Sigmoid colon (tissue), 7 donors: Measurements from ENCODE around the gene JAZF1. TPM values are rescaled to one million over a fixed set of nuclear protein-coding genes. Genes with fewer than 3 reads are reported as not detected.
A peak's percentile ranks its signal among the peaks of the same experiment; 100 is the strongest.

Source experiments
- DNase-seq: peaks from one replicate; pipeline ENCODE4 v3.0.0-alpha.2; 2019
- H3K27ac ChIP-seq, 4 donors: fragments of 200-600 bp; sonication (generic); one replicate each; pipeline ENCODE4 v1.5.1; 2016 to 2019; ENCODE audit warnings: mild to moderate bottlenecking in 1 of 4
- H3K27me3 ChIP-seq, 3 donors: fragments of 200-600 bp; sonication (generic); one replicate each; pipeline ENCODE4 v1.5.1; 2019; ENCODE audit warnings: mild to moderate bottlenecking in 1 of 3
- H3K36me3 ChIP-seq, 4 donors: fragments of 200-600 bp; sonication (generic); one replicate each; pipeline ENCODE4 v1.5.1; 2016 to 2019
- H3K4me1 ChIP-seq, 4 donors: fragments of 200-600 bp; sonication (generic); one replicate each; pipeline ENCODE4 v1.5.1; 2017 to 2019
- H3K4me3 ChIP-seq, 4 donors: fragments of 200-600 bp; sonication (generic); one replicate each; pipeline ENCODE4 v1.5.1; 2017 to 2019; ENCODE audit warnings: mild to moderate bottlenecking in 2 of 4, moderate library complexity in 1 of 4
- H3K9me3 ChIP-seq, 4 donors: fragments of 200-600 bp in 3 of 4; sonication (generic) in 3 of 4; one replicate each; pipeline versions ENCODE4 v1.5.1 to v1.6.1; 2013 to 2019
- CTCF ChIP-seq, 4 experiments: fragments of 450-650 bp in 3 of 4; fragments of 200-600 bp in 1 of 4; IDR thresholded peaks; one replicate each; pipeline ENCODE4 v1.5.1; 2016 to 2019; ENCODE audit warnings: antibody characterized with exemption in 4 of 4, mild to moderate bottlenecking in 3 of 4, moderate library complexity in 2 of 4
- EP300 ChIP-seq, 4 donors: sonication (generic); formaldehyde crosslinking; IDR thresholded peaks; one replicate each; pipeline ENCODE4 v1.6.1; 2017; ENCODE audit warnings: antibody characterized with exemption in 4 of 4
- POLR2A ChIP-seq, 2 donors: fragments of 450-650 bp; IDR thresholded peaks; one replicate each; pipeline ENCODE4 v1.6.1; 2016; ENCODE audit warnings: antibody characterized with exemption in 2 of 2, mild to moderate bottlenecking in 2 of 2, moderate library complexity in 2 of 2
- POLR2AphosphoS5 ChIP-seq, 4 donors: sonication (generic); formaldehyde crosslinking; IDR thresholded peaks; one replicate each; pipeline ENCODE4 v1.6.1; 2017; ENCODE audit warnings: antibody characterized with exemption in 4 of 4
- WGBS, 2 donors: extraction: QIAGEN DNeasy Blood & Tissue Kit; methylation state at CpG; one replicate each; pipeline ENCODE4 v1.1.7; 2013; 5-methylcytosine and 5-hydroxymethylcytosine counted together
- intact Hi-C: fragments of 100-400 bp; cut with DNase I; formaldehyde crosslinking; loops from one replicate; pipeline ENCODE4 v1.15.1; 2023
- polyA plus RNA-seq, 3 donors: library from polyadenylated mRNA; stranded (reverse); fragments of 200-250 nt; gene quantifications; one replicate each; pipeline ENCODE4 v1.2.3, GENCODE V29; 2013
- total RNA-seq, 4 donors: library from RNA; depleted of rRNA; stranded (reverse); fragments of >200 nt; gene quantifications; one replicate each; pipeline ENCODE4 v1.1.0, GENCODE V29; 2016
- donor health status: healthy with polysubstance abuse.
- donor health status: Bipolar disorder and iron deficiency.
- donor health status: healthy.

JAZF1 gene
- total and polyA plus RNA-seq, 7 donors: 4.2 to 59.6 (median 46.4) TPM

DNA sequence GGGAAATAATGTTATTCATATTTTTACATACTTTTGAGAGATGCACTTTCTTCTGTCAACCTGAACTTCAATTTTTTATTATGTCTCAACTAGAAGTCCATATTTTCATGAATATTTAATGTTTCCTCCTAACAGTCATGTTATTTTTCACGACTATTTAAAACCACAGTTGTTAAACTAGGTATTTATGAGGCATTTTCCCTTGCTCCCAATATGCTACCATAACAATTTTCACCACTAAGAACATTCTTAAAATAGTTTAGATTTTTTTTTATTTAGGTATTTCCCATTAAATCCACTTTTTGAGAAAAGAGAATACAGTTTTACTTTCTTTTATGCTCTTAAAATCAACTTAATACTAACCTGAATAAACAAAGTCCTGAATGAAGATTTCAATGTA, 89.4 kb downstream of the JAZF1 start:
- 67 to 69% methylated on average over 1 of the region's 1 CpG for WGBS, 2 donors
- DNase-seq: no peak
- no peak for TF ChIP-seq POLR2A (IDR thresholded peaks at IDR 0.05)
- no peak for TF ChIP-seq POLR2AphosphoS5 (IDR thresholded peaks at IDR 0.05)
- no peaks in the 10 kb centered on the region for H3K36me3 ChIP-seq
- no peaks in the 10 kb centered on the region for H3K27me3 ChIP-seq
- H3K4me3 ChIP-seq: no peak overlapping the region
- H3K4me1 ChIP-seq: peaks cover 0 to 60% (median 41%) of the 10 kb centered on the region in 4 donors
- intact Hi-C loops: loop anchor here (5.0 to 10.0 kb wide), 3 partner anchors 316 to 894 kb away; no protein-coding TSS in a partner anchor
- H3K27ac ChIP-seq: no peak overlapping the region
- no peaks in the 10 kb centered on the region for H3K9me3 ChIP-seq

- Histone ChIP-seq H3K36me3 (no peaks in the 10 kb centered on the region), H3K4me1 (peaks cover 0 to 65% (median 37%) of the 10 kb centered on the region in 4 donors), H3K4me3 (no peak overlapping the region), H3K27me3 (no peaks in the 10 kb centered on the region), H3K27ac (no peak overlapping the region), H3K9me3 (no peaks in the 10 kb centered on the region)
- TF ChIP-seq POLR2A (IDR thresholded peaks at IDR 0.05): no peak
- no peak for TF ChIP-seq POLR2AphosphoS5 (IDR thresholded peaks at IDR 0.05)
- no peak for TF ChIP-seq EP300 (IDR thresholded peaks at IDR 0.05)
- no peak for DNase-seq
- intact Hi-C loops: no loop called here
- 82 to 89% methylated on average over 6 of the region's 6 CpGs for WGBS, 2 donors
Measured at GRCh38 chr7:28088901-28089714, 91.5 kb downstream of the JAZF1 start.

- no peak for DNase-seq
- Histone ChIP-seq H3K4me1 (peaks cover 0 to 65% (median 38%) of the 10 kb centered on the region in 4 donors), H3K4me3 (no peak overlapping the region), H3K9me3 (no peaks in the 10 kb centered on the region), H3K27ac (no peak overlapping the region), H3K36me3 (no peaks in the 10 kb centered on the region), H3K27me3 (no peaks in the 10 kb centered on the region)
- intact Hi-C loops: no loop called here
- 84 to 86% methylated on average over 4 of the region's 4 CpGs for WGBS, 2 donors
- TF ChIP-seq CTCF (IDR thresholded peaks at IDR 0.05): no peak
- TF ChIP-seq POLR2AphosphoS5 (IDR thresholded peaks at IDR 0.05): no peak
- TF ChIP-seq EP300 (IDR thresholded peaks at IDR 0.05): no peak
- no peak for TF ChIP-seq POLR2A (IDR thresholded peaks at IDR 0.05)
Measured at GRCh38 chr7:28088032-28088431, 92.6 kb downstream of the JAZF1 start.

GRCh38 chr7:28086198-28086597, 94.4 kb downstream of the JAZF1 start:
- intact Hi-C loops: no loop called here
- DNase-seq: no peak
- Histone ChIP-seq H3K9me3 (no peaks in the 10 kb centered on the region), H3K36me3 (no peaks in the 10 kb centered on the region), H3K27me3 (no peaks in the 10 kb centered on the region), H3K4me3 (no peak overlapping the region), H3K27ac (no peak overlapping the region), H3K4me1 (peaks cover 0 to 74% (median 43%) of the 10 kb centered on the region in 4 donors)
- no peak for TF ChIP-seq EP300 (IDR thresholded peaks at IDR 0.05)
- no peak for TF ChIP-seq CTCF (IDR thresholded peaks at IDR 0.05)
- no peak for TF ChIP-seq POLR2A (IDR thresholded peaks at IDR 0.05)
- TF ChIP-seq POLR2AphosphoS5 (IDR thresholded peaks at IDR 0.05): no peak
- 13 to 43% methylated on average over 2 of the region's 2 CpGs for WGBS, 2 donors

GRCh38 chr7:28083998-28084985, 96.3 kb downstream of the JAZF1 start:
- Histone ChIP-seq H3K4me1 (peaks cover 0 to 85% (median 54%) of the 10 kb centered on the region in 4 donors), H3K9me3 (no peaks in the 10 kb centered on the region), H3K27me3 (no peaks in the 10 kb centered on the region), H3K4me3 (no peak overlapping the region), H3K27ac (peak overlapping the region; percentile 40 to 76 (median 56)), H3K36me3 (no peaks in the 10 kb centered on the region)
- TF ChIP-seq POLR2A (IDR thresholded peaks at IDR 0.05): no peak
- TF ChIP-seq CTCF (IDR thresholded peaks at IDR 0.05): no peak
- TF ChIP-seq EP300 (IDR thresholded peaks at IDR 0.05): no peak
- no peak for TF ChIP-seq POLR2AphosphoS5 (IDR thresholded peaks at IDR 0.05)
- intact Hi-C loops: no loop called here
- WGBS, 2 donors: 85% methylated on average over 6 of the region's 6 CpGs
- no peak for DNase-seq
